Measurements from ENCODE around the gene GMEB1.
"Not testable (repeated sequence)": the region's sequence is repeated elsewhere in the genome, so short reads cannot be mapped to it uniquely, and the experiment has no call there.

The GMEB1 gene

GRCh38 chr1:28671254-28671780 lies 2.7 kb downstream of the GMEB1 start:
- no peak for DNase-seq

DNA sequence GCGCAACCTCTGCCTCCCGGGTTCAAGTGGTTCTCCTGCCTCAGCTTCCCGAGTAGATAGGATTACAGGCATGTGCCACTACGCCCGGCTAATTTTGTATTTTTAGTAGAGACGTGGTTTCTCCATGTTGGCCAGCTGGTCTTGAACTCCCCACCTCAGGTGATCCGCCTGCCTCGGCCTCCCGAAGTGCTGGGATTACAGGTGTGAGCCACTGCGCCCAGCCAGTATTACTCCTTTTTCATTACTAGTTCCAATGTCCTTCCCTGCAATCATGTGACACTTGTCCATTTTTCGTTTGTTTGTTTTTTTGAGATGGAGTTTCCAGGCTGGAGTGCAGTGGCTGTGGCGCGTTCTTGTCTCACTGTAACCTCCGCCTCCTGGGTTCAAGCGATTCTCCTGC lies 4.4 kb downstream of the GMEB1 start:
- not testable (repeated sequence) for DNase-seq

- no peak for DNase-seq
Observed at GRCh38 chr1:28675924-28676257, 7.3 kb downstream of the GMEB1 start.

GRCh38 chr1:28680151-28680550 lies 11.6 kb downstream of the GMEB1 start:
- no peak for DNase-seq

GRCh38 chr1:28682840-28683239 lies 14.3 kb downstream of the GMEB1 start:
- no peak for DNase-seq

DNA sequence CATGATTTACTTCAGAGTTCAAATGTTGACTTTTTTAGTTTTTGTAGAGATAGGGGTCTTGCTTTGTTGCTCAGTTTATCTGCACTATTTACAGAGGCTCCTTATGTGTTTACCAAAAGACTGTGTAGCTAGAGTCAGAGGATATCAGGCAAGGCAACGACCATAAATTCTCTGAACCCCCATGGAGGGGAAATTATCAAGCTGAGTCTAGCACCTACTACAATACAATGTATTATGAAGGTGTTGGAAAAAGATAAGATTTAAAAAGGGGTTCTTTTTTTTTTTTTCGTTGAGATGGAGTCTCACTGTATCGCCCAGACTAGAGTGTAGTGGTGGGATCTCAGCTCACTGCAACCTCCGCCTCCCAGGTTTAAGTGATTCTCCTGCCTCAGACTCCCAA lies 16.4 kb downstream of the GMEB1 start:
- DNase-seq, result no peak

DNA sequence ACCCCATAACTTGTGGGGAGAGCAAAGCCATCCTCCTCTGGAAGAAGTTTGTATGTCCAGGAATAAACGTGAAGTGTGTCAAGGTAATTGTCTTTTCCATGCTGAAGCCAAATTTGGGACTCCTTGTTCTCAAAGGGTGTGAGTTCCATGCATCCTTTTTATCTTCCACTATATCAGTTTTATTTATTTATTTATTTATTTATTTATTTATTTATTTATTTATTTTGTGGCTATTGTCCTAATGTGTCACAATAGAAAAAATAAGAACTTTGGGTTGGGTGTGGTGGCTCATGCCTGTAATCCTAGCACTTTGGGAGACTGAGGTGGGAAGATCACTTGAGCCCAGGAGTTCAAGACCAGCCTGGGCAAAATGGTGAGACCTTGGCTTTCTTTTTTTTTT lies 23.0 kb downstream of the GMEB1 start:
- DNase-seq, result not testable (repeated sequence)

GRCh38 chr1:28703629-28704028 lies 35.0 kb downstream of the GMEB1 start:
- no peak for DNase-seq

- DNase-seq, result no peak
Observed at GRCh38 chr1:28716336-28716735, 47.8 kb downstream of the GMEB1 start.

- no peak for DNase-seq
Observed at GRCh38 chr1:28718166-28718565, 49.6 kb downstream of the GMEB1 start.

DNA sequence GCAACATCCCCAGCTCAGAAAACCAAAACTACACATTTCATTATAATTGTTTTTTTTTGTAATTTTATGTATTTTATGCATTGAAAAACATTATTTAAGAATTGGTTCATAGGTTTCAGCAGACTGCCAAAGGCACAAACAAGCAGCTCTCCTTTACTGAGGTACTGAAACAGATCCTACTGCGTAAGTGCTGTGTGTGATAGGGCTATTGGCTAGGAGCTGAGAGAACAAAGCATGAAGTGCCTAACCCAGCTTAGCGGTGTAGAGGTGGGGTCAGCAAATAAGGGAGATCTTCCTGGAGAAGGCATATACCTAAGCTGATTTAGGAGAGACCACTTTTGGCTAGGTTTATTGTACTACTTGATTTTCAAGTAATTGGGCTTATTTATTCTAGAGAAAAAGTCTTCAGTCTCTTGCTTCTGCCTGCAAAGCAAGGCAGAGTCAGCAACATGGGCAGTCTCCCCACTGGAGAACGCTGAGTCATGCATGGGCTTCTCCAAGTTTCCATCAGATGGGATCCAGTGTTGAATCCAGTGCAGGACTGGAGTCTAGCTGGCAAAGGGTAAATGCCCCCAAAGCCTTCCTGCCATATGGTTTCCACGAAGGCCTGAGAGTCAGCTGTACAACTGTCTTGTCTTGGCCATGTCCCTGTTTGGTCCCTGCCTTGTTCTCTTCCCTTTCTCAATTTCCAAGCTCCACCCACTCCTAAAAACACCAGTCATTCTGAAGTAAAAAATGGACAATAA lies 50.2 kb downstream of the GMEB1 start:
- no peak for DNase-seq

DNA sequence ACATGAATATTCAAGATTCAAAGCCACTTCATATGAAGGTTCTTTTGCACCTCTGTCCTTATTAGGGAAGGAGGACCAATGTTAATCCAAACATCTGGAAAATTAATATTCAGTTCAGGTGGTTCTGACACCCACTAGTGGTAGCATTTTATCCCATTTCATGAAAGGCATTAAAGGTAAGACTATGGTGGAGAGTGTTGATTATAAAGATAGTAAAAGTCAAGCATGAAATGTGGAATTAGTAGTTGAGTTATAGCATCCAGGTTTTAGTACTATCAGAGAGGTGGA lies 50.7 kb downstream of the GMEB1 start:
- DNase-seq, result no peak

DNA sequence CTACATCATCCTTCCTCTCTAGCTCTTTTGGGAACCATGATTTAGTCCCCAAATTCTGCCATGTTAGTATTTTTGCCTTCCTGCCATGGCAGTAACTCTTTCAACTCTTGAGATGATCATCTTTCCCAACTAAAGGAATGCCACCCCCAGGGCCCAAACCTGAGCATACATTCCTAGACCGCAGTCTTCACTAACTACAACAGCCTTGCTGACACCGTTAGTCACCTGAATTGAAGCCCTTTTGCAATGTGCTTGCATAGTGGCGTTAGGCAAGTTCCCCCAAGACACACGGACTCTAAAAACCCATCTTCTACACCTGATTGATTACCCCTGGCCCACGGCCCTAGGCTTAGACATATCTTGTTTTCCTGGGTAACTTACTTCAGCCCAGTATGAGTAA lies 51.8 kb downstream of the GMEB1 start:
- DNase-seq, result no peak

GRCh38 chr1:28721927-28722326 lies 53.3 kb downstream of the GMEB1 start:
- not testable (repeated sequence) for DNase-seq

DNA sequence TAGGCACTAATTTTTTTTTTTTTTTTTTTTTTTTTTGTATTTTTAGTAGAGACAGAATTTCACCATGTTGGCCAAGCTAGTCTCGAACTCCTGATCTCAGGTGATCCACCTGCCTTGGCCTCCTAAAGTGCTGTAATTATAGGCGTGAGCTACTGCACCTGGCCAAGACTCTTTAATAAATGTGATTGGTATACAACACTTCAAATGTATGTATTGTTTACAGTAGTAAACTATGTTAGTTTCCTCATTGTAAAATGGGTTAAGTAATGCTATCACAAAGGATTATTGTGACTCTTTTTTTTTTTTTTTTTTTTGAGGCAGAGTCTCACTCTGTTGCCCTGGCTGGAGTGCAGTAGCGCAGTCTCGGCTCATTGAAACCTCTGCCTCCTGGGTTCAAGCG lies 56.8 kb downstream of the GMEB1 start:
- not testable (repeated sequence) for DNase-seq

- DNase-seq, result no peak
Observed at GRCh38 chr1:28735961-28736449, 67.4 kb downstream of the GMEB1 start.

- peak; percentile 98 for DNase-seq
Observed at GRCh38 chr1:28736450-28737306, 68.1 kb downstream of the GMEB1 start, which contains the start of gene YTHDF2. YTHDF2 (plus strand) TSS chr1:28736940; CDS start chr1:28737121, 181 bp downstream.

GRCh38 chr1:28737307-28738132 lies 68.9 kb downstream of the GMEB1 start:
- peak; percentile 59 for DNase-seq

- DNase-seq, result no peak
Observed at GRCh38 chr1:28740118-28740517, 71.5 kb downstream of the GMEB1 start.

GRCh38 chr1:28744184-28744583 lies 75.6 kb downstream of the GMEB1 start:
- no peak for DNase-seq

DNA sequence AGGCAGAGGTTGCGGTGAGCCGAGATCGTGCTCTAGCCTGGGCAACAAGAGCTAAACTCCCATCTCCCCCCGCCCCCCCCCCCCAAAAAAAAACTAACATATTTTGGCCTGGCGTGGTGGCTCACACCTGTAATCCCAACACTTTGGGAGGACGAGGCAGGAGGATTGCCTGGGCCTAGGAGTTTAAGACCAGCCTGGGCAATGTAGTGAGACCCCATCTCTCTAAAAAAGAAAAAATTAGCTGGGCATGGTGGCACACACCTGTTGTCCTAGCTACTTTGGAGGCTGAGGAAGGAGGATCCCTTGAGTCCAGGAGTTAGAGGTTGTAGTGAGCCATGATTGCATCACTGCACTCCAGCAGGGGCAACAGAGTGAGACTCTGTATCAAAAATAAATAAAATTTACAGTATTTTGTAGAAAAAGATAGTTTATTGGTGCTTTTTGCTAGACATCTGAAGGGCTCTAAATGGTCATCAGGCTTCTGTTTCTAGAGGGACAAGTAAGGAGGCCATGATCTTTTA lies 77.1 kb downstream of the GMEB1 start:
- no peak for DNase-seq

GRCh38 chr1:28750330-28750729 lies 81.7 kb downstream of the GMEB1 start:
- DNase-seq, result no peak

DNA sequence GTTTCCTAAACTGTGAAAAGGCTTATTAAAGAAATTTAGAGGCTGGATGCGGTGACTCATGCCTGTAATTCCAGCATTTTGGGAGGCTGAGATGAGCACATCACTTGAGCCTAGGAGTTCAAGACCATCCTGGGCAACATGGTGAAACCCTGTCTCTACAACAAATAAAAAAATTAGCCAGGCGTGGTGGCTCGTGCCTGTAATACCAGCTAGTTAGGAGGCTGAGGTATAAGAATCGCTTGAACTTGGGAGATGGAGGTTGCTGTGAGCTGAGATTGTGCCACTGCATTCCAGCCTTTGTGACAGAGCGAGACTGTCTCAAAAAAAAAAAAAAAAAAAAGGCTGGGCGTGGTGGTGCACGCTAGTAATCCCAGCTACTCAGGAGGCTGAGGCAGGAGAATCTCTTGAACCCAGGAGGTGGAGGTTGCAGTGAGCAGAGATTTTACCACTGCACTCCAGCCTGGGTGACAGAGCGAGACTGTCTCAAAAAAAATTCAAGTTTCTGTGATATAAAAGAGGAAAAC lies 82.2 kb downstream of the GMEB1 start:
- DNase-seq, result not testable (repeated sequence)

Measured in femur (tissue), 1 donor.